Upper lobe of left lung (tissue), 4 donors: ENCODE results near the gene SYNE2.

Experiments
- EP300 ChIP-seq, 4 donors: sonication (generic); formaldehyde crosslinking; IDR thresholded peaks; one replicate each; pipeline ENCODE4 v1.5.1; 2017; ENCODE audit warnings: antibody characterized with exemption in 4 of 4, control low read depth in 2 of 4
- POLR2A ChIP-seq, 4 donors: fragments of 450-650 bp; IDR thresholded peaks; one replicate each; pipeline ENCODE4 v1.5.1; 2016 to 2017; ENCODE audit warnings: antibody characterized with exemption in 4 of 4, mild to moderate bottlenecking in 2 of 4
- TF ChIP-seq, protein P1 (sequence below), 6 experiments: fragments of 450-650 bp in 4 of 6; fragments of 200-600 bp in 2 of 6; sonication (generic) in 2 of 6; IDR thresholded peaks; one replicate each; pipeline ENCODE4 v1.5.1; 2016 to 2019; ENCODE audit warnings: antibody characterized with exemption in 6 of 6

DNA sequence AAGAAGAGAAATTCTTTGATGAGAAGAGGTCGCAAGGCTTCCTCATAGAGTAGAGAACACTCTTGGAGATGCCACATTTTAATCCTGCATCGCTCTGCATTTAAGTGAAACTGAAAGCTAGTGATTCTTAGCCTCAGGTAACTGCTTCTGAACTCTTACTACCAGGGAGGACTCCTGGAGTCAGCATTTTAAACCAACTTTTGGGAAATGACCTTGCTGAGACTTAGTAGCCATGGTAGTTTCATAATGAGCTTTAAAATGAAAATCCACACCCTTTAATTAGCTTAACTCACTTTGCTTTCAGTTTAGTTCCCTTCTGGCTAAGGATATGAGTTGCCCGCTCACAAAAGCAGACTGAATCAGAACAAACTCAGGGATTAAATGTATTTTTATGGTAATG is 80.3 kb downstream of the SYNE2 start:
- TF ChIP-seq EP300 (IDR thresholded peaks at IDR 0.05) = no peak
- TF ChIP-seq, protein P1, sequence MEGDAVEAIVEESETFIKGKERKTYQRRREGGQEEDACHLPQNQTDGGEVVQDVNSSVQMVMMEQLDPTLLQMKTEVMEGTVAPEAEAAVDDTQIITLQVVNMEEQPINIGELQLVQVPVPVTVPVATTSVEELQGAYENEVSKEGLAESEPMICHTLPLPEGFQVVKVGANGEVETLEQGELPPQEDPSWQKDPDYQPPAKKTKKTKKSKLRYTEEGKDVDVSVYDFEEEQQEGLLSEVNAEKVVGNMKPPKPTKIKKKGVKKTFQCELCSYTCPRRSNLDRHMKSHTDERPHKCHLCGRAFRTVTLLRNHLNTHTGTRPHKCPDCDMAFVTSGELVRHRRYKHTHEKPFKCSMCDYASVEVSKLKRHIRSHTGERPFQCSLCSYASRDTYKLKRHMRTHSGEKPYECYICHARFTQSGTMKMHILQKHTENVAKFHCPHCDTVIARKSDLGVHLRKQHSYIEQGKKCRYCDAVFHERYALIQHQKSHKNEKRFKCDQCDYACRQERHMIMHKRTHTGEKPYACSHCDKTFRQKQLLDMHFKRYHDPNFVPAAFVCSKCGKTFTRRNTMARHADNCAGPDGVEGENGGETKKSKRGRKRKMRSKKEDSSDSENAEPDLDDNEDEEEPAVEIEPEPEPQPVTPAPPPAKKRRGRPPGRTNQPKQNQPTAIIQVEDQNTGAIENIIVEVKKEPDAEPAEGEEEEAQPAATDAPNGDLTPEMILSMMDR (IDR thresholded peaks at IDR 0.05) = no peak
- no peak for TF ChIP-seq POLR2A (IDR thresholded peaks at IDR 0.05)
